GM12878 (cell line): ENCODE measurements around the gene ITPR2. TPM values are rescaled to one million over a fixed set of nuclear protein-coding genes. Genes with fewer than 3 reads are reported as not detected.
A peak's percentile ranks its signal among the peaks of the same experiment; 100 is the strongest.

ENCODE experiments used
- BMI1 ChIP-seq: fragments of 450-650 bp; IDR thresholded peaks from 2 replicates; pipeline ENCODE4 v1.6.1; 2016; ENCODE audit warnings: mild to moderate bottlenecking, moderate library complexity, borderline replicate concordance
- CBFB ChIP-seq: IDR thresholded peaks from 2 replicates; pipeline ENCODE4 v1.6.1; 2016; ENCODE audit warnings: antibody characterized with exemption, low read depth
- CEBPB ChIP-seq, 2 experiments: fragments of 150-350 bp in 1 of 2; IDR thresholded peaks; 2 replicates each; pipeline ENCODE4 v1.6.1; 2012 to 2014; ENCODE audit warnings: low read depth in 2 of 2, low read length in 2 of 2, borderline replicate concordance in 1 of 2, inconsistent platforms in 1 of 2
- CHD1 ChIP-seq: IDR thresholded peaks from 2 replicates; pipeline ENCODE4 v1.6.1; 2012; ENCODE audit warnings: low read depth, low read length, improper control_type of control experiment
- CREM ChIP-seq: IDR thresholded peaks from 2 replicates; pipeline ENCODE4 v1.6.1; 2014; ENCODE audit warnings: antibody characterized with exemption, low read depth
- EZH2 ChIP-seq: IDR thresholded peaks from 2 replicates; pipeline ENCODE4 v1.6.1; 2012; ENCODE audit warnings: low read depth, mild to moderate bottlenecking, control low read depth, inconsistent platforms, low read length, borderline replicate concordance; ENCODE audit not compliant: control insufficient read depth
- HDAC6 ChIP-seq: fragments of 200-600 bp; sonication (generic); IDR thresholded peaks from one replicate; pipeline ENCODE4 v1.8.0; 2017; ENCODE audit warnings: antibody characterized with exemption; ENCODE audit not compliant: unreplicated experiment
- IKZF2 ChIP-seq, 2 experiments: fragments of 450-650 bp; IDR thresholded peaks; 2 replicates each; pipeline ENCODE4 v1.6.1; 2017; ENCODE audit warnings: mild to moderate bottlenecking in 2 of 2, moderate library complexity in 2 of 2
- MYB ChIP-seq: fragments of 150-350 bp; IDR thresholded peaks from 2 replicates; pipeline ENCODE4 v1.6.1; 2014; ENCODE audit warnings: mild to moderate bottlenecking, low read depth, low read length, borderline replicate concordance
- MYC ChIP-seq: IDR thresholded peaks from 2 replicates; pipeline ENCODE4 v1.6.1; 2011; ENCODE audit warnings: mild to moderate bottlenecking, low read length, moderate library complexity, inconsistent platforms; ENCODE audit not compliant: insufficient read depth, insufficient replicate concordance, insufficient read length, severe bottlenecking
- POLR2AphosphoS2 ChIP-seq: IDR thresholded peaks from 2 replicates; pipeline ENCODE4 v1.6.1; 2011; ENCODE audit warnings: low read depth, mild to moderate bottlenecking, low read length, improper control_type of control experiment, moderate library complexity
- SIX5 ChIP-seq: IDR thresholded peaks from 2 replicates; pipeline ENCODE4 v1.6.1; 2011; ENCODE audit warnings: mild to moderate bottlenecking, low read depth, low read length, moderate library complexity; ENCODE audit not compliant: severe bottlenecking
- SREBF2 ChIP-seq: IDR thresholded peaks from 2 replicates; pipeline ENCODE4 v1.6.1; 2012; ENCODE audit warnings: mild to moderate bottlenecking, low read length
- TARDBP ChIP-seq: IDR thresholded peaks from 2 replicates; pipeline ENCODE4 v1.6.1; 2016; ENCODE audit warnings: borderline replicate concordance
- ZBTB40 ChIP-seq: fragments of 450-650 bp; IDR thresholded peaks from 2 replicates; pipeline ENCODE4 v1.6.1; 2016; ENCODE audit warnings: mild to moderate bottlenecking, moderate library complexity, borderline replicate concordance
- ZNF207 ChIP-seq: fragments of 450-650 bp; IDR thresholded peaks from 2 replicates; pipeline ENCODE4 v1.6.1; 2014; ENCODE audit warnings: antibody characterized with exemption, mild to moderate bottlenecking, borderline replicate concordance
- ZNF24 ChIP-seq: fragments of 450-650 bp; IDR thresholded peaks from 2 replicates; pipeline ENCODE4 v1.6.1; 2017; ENCODE audit warnings: antibody characterized with exemption, mild to moderate bottlenecking
- ZNF622 ChIP-seq: fragments of 450-650 bp; IDR thresholded peaks from 2 replicates; pipeline ENCODE4 v1.6.1; 2017; ENCODE audit warnings: mild to moderate bottlenecking, inconsistent platforms
- polyA plus RNA-seq, 11 experiments: library from polyadenylated mRNA; depleted of rRNA in 4 of 11; unstranded in 6 of 11; stranded (reverse) in 5 of 11; fragments of >200 nt; fragmentation: Nextera tagmentation in 4 of 11; fragmentation: Illumina TruSeq in 1 of 11; extraction: Ambion mirVana in 4 of 11; extraction: Trizol in 1 of 11; gene quantifications; 1 replicate in 1 of 11; 2 replicates in 10 of 11; pipeline versions ENCODE4 v1.2.1 to v1.2.3, GENCODE V29; 2011 to 2016; ENCODE audit warnings: inconsistent platforms in 2 of 11, missing spikeins in 2 of 11, low read depth in 1 of 11
- total RNA-seq, 4 experiments: library from RNA; depleted of rRNA in 3 of 4; stranded (reverse); fragments of >200 nt in 3 of 4; fragmentation: Illumina TruSeq in 1 of 4; extraction: Trizol in 1 of 4; gene quantifications; 2 replicates each; pipeline versions ENCODE4 v1.2.1 to v1.2.3, GENCODE V29; 2013 to 2021
- TF ChIP-seq, protein P1 (sequence below): fragments of 450-650 bp; IDR thresholded peaks from 2 replicates; pipeline ENCODE4 v1.6.1; 2017; ENCODE audit warnings: mild to moderate bottlenecking, low read depth, inconsistent platforms; ENCODE audit not compliant: poor library complexity, severe bottlenecking
- TF ChIP-seq, protein P2 (sequence below): IDR thresholded peaks from 2 replicates; pipeline ENCODE4 v1.6.1; 2011; ENCODE audit warnings: low read depth, low read length, improper control_type of control experiment, borderline replicate concordance
- TF ChIP-seq, protein P3 (sequence below): fragments of 450-650 bp; IDR thresholded peaks from 2 replicates; pipeline ENCODE4 v1.6.1; 2017; ENCODE audit warnings: low read depth, mild to moderate bottlenecking, moderate library complexity

Gene ITPR2
- total and polyA plus RNA-seq, 10 of the 15 experiments (the other 5 are each of a cell fraction or from before 2014, with no cell fraction given) = 7.5 to 76.2 (median 47.1) TPM

DNA sequence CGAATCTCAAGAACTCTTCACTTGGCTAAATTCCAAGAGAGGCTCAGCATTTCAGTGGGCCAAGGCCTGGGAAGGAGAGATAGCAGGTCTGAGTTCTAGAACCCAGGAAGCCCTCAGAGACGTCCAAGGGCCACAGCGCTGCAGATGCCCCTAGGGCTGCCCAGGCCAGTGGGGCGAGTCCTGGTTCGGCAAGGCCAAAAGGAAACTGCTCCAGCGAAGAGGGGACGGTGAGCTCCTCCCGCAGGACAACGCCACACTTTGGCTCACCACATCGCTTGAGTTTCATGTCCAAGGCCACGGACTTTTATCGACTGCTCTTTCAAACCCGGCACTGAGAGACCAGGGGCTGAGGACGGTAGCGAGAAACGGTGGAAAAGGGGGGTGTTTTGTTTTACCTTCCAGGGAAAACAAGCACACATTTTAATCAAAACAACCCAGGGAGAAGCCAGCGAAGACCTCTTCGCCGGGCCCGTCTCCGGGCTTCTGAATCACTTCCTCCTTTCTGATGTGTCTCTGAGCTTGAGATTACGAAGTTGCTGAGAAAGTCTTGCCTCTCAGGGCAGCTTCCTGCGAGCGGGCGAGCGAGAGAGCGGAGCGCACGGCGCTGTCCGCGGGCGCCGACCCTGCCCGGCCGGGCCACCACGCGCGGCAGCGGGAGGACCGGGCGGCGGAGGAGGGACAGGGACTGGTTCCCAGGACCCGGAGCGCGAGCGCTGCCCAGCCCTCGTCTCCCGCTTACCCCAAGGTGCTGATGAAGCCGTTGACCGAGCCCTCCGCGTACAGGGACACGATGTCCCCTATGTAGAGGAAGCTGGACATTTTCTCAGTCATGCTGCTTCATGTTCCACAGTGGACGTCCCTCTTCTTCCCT is 808 bp downstream of the ITPR2 start (continued):
- TF ChIP-seq ZBTB40 = no peak
- TF ChIP-seq IKZF2 (IDR thresholded peaks at IDR 0.05) = 0 out of 4 replicates have a peak, but pooled peaks of 1 of the 2 experiments have one; percentile 27
- TF ChIP-seq EZH2 = no peak
- no peak for TF ChIP-seq SREBF2
- no peak for TF ChIP-seq MYB
- no peak for TF ChIP-seq HDAC6
- 0 out of 2 replicates have a peak, but pooled peaks have one; percentile 22 for TF ChIP-seq CREM
- TF ChIP-seq TARDBP = no peak
- TF ChIP-seq, protein P1, sequence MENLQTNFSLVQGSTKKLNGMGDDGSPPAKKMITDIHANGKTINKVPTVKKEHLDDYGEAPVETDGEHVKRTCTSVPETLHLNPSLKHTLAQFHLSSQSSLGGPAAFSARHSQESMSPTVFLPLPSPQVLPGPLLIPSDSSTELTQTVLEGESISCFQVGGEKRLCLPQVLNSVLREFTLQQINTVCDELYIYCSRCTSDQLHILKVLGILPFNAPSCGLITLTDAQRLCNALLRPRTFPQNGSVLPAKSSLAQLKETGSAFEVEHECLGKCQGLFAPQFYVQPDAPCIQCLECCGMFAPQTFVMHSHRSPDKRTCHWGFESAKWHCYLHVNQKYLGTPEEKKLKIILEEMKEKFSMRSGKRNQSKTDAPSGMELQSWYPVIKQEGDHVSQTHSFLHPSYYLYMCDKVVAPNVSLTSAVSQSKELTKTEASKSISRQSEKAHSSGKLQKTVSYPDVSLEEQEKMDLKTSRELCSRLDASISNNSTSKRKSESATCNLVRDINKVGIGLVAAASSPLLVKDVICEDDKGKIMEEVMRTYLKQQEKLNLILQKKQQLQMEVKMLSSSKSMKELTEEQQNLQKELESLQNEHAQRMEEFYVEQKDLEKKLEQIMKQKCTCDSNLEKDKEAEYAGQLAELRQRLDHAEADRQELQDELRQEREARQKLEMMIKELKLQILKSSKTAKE = no peak
- no peak for TF ChIP-seq SIX5
- TF ChIP-seq CEBPB (IDR thresholded peaks at IDR 0.05; ENCODE audit: borderline replicate concordance in 1 of 2, low read depth in 2 of 2, low read length in 2 of 2) = no peak
- TF ChIP-seq, protein P2, sequence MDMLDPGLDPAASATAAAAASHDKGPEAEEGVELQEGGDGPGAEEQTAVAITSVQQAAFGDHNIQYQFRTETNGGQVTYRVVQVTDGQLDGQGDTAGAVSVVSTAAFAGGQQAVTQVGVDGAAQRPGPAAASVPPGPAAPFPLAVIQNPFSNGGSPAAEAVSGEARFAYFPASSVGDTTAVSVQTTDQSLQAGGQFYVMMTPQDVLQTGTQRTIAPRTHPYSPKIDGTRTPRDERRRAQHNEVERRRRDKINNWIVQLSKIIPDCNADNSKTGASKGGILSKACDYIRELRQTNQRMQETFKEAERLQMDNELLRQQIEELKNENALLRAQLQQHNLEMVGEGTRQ = no peak
- TF ChIP-seq ZNF622 = no peak
- no peak for TF ChIP-seq BMI1
- TF ChIP-seq MYC = no peak
- TF ChIP-seq ZNF207 = no peak
- TF ChIP-seq POLR2AphosphoS2 = no peak
- TF ChIP-seq CHD1 = 0 out of 2 replicates have a peak, but pooled peaks have one; percentile 47
- no peak for TF ChIP-seq ZNF24
- TF ChIP-seq, protein P3, sequence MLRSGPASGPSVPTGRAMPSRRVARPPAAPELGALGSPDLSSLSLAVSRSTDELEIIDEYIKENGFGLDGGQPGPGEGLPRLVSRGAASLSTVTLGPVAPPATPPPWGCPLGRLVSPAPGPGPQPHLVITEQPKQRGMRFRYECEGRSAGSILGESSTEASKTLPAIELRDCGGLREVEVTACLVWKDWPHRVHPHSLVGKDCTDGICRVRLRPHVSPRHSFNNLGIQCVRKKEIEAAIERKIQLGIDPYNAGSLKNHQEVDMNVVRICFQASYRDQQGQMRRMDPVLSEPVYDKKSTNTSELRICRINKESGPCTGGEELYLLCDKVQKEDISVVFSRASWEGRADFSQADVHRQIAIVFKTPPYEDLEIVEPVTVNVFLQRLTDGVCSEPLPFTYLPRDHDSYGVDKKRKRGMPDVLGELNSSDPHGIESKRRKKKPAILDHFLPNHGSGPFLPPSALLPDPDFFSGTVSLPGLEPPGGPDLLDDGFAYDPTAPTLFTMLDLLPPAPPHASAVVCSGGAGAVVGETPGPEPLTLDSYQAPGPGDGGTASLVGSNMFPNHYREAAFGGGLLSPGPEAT = no peak; the same call in none of the 2 replicates
- no peak for TF ChIP-seq CBFB
